ENCODE measurements around the gene ATAD2B. TPM values are rescaled to one million over a fixed set of nuclear protein-coding genes. Genes with fewer than 3 reads are reported as not detected.

The ATAD2B gene
- total RNA-seq, 3 donors from 2014 or later, result 25.8 to 38.5 (median 27.9) TPM

- intact Hi-C loops (cut with DNase I, micrococcal nuclease), result no loop called here
- TF ChIP-seq, protein P1, sequence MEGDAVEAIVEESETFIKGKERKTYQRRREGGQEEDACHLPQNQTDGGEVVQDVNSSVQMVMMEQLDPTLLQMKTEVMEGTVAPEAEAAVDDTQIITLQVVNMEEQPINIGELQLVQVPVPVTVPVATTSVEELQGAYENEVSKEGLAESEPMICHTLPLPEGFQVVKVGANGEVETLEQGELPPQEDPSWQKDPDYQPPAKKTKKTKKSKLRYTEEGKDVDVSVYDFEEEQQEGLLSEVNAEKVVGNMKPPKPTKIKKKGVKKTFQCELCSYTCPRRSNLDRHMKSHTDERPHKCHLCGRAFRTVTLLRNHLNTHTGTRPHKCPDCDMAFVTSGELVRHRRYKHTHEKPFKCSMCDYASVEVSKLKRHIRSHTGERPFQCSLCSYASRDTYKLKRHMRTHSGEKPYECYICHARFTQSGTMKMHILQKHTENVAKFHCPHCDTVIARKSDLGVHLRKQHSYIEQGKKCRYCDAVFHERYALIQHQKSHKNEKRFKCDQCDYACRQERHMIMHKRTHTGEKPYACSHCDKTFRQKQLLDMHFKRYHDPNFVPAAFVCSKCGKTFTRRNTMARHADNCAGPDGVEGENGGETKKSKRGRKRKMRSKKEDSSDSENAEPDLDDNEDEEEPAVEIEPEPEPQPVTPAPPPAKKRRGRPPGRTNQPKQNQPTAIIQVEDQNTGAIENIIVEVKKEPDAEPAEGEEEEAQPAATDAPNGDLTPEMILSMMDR (IDR thresholded peaks at IDR 0.05), result no peak
- Histone ChIP-seq H3K36me3 (ENCODE audit: low read depth) (no peaks in the 10 kb centered on the region), H3K4me1 (ENCODE audit: low read depth) (no peaks in the 10 kb centered on the region), H3K4me3 (no peak overlapping the region), H3K9me3 (no peaks in the 10 kb centered on the region)
- ATAC-seq, result no peak
- DNase-seq, result no peak
These were observed 120.7 kb downstream of the ATAD2B start for GRCh38 chr2:23806201-23806600.

- Histone ChIP-seq H3K36me3 (ENCODE audit: low read depth) (no peaks in the 10 kb centered on the region), H3K4me1 (ENCODE audit: low read depth) (no peaks in the 10 kb centered on the region), H3K9me3 (no peaks in the 10 kb centered on the region), H3K4me3 (no peak overlapping the region)
- intact Hi-C loops (cut with DNase I, micrococcal nuclease), result no loop called here
- TF ChIP-seq, protein P1 (IDR thresholded peaks at IDR 0.05), result no peak
- peak in 1 of 3 donors; percentile 50 for DNase-seq
- ATAC-seq, result peak; percentile 49
These were observed 122.9 kb downstream of the ATAD2B start for GRCh38 chr2:23803965-23804542.

DNA sequence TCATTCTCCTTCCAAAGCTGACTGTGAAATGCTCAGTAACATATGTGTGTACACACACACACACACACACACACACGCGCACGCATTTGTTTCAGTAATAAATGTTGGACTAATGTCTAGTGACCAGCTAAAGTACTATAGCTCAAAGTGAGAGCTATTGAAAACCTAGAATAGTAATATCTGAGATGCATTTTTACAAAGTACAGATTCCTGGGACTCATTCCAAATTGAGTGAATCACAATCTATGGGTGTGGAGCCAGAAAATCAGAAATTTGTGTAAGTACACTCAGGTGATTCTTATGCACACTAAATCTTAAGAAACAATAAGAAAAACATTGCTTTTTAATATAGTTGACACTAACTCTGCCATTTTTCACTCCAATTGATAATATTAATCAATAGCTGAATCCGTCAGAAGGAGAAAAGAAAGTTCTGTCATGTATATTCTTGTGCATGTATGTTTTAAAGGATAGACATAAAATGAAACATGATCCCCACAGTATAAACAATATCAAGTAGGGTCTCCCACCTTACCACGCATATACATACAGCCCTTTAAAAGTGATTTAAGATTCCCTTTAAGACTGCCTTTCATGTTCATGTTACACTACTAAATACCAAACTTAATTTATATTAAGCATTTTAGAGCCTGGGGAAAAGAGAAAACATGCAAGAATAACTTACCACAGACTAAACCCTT lies 123.5 kb downstream of the ATAD2B start:
- Histone ChIP-seq H3K36me3 (ENCODE audit: low read depth) (no peaks in the 10 kb centered on the region), H3K9me3 (no peaks in the 10 kb centered on the region), H3K4me3 (no peak overlapping the region), H3K4me1 (ENCODE audit: low read depth) (no peaks in the 10 kb centered on the region)
- ATAC-seq, result no peak
- DNase-seq, result peak in 1 of 3 donors; percentile 22
- intact Hi-C loops (cut with DNase I, micrococcal nuclease), result no loop called here
- TF ChIP-seq, protein P1 (IDR thresholded peaks at IDR 0.05), result no peak

GRCh38 chr2:23801396-23801795 lies 125.5 kb downstream of the ATAD2B start:
- Histone ChIP-seq H3K36me3 (ENCODE audit: low read depth) (no peaks in the 10 kb centered on the region), H3K4me3 (no peak overlapping the region), H3K4me1 (ENCODE audit: low read depth) (no peaks in the 10 kb centered on the region), H3K9me3 (no peaks in the 10 kb centered on the region)
- no peak for ATAC-seq
- DNase-seq, result no peak
- TF ChIP-seq, protein P1 (IDR thresholded peaks at IDR 0.05), result no peak
- intact Hi-C loops (cut with DNase I, micrococcal nuclease), result no loop called here

DNA sequence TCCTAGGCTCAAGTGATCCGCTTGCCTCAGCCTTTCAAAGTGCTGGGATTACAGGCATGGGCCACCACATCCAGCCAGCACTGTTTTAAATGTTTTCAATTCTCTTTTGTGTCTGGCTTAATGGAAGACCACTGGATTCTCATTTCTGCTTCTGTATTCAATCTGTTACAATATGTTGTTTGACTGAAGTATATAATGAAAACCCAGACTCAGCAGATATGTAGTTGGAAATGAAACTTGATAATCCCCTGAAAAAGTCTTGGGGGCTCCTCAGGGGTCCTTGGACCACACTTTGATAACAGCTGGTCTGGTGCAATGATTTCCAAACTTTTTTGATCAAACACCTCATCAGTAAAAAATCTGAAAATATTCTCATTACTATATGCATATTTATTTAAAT lies 132.7 kb downstream of the ATAD2B start:
- TF ChIP-seq, protein P1 (IDR thresholded peaks at IDR 0.05), result no peak
- ATAC-seq (no peak), DNase-seq (no peak)
- intact Hi-C loops (cut with DNase I, micrococcal nuclease), result no loop called here
- no peaks in the 10 kb centered on the region for H3K4me1 ChIP-seq (ENCODE audit: low read depth)
- no peak overlapping the region for H3K4me3 ChIP-seq
- no peaks in the 10 kb centered on the region for H3K36me3 ChIP-seq (ENCODE audit: low read depth)
- no peaks in the 10 kb centered on the region for H3K9me3 ChIP-seq

Measured in mucosa of descending colon (tissue), 3 donors.